SJSA1 (cell line): ENCODE results near the gene ZNF362. TPM values are rescaled to one million over a fixed set of nuclear protein-coding genes. Genes with fewer than 3 reads are reported as not detected.

Experiments used
- DNase-seq, 2 experiments: peaks; one replicate each; pipeline ENCODE4 v3.0.0-alpha.2; 2015 to 2020; ENCODE audit warnings: low spot score in 2 of 2, low read depth in 1 of 2
- H3K27ac ChIP-seq: fragments of 250-450 bp; sonication (Bioruptor Pico); 2 replicates; pipeline ENCODE4 v1.5.1; 2020; ENCODE audit warnings: mild to moderate bottlenecking, moderate library complexity
- H3K27me3 ChIP-seq: fragments of 250-450 bp; sonication (Bioruptor Pico); replicated peaks from 2 replicates; pipeline ENCODE4 v1.5.1; 2020; ENCODE audit warnings: mild to moderate bottlenecking, moderate library complexity
- H3K36me3 ChIP-seq: fragments of 250-450 bp; sonication (Bioruptor Pico); 2 replicates; pipeline ENCODE4 v1.5.1; 2020; ENCODE audit warnings: mild to moderate bottlenecking
- H3K4me1 ChIP-seq: fragments of 250-450 bp; sonication (Bioruptor Pico); replicated peaks from 2 replicates; pipeline ENCODE4 v1.6.1; 2021; ENCODE audit warnings: mild to moderate bottlenecking
- H3K4me3 ChIP-seq: fragments of 250-450 bp; sonication (Bioruptor Pico); 2 replicates; pipeline ENCODE4 v1.5.1; 2020; ENCODE audit warnings: mild to moderate bottlenecking
- H3K9me3 ChIP-seq: fragments of 250-450 bp; sonication (Bioruptor Pico); replicated peaks from 2 replicates; pipeline ENCODE4 v1.5.1; 2020; ENCODE audit warnings: mild to moderate bottlenecking
- total RNA-seq: library from RNA; depleted of rRNA; stranded (reverse); fragments of >200 nt; shearing (Covaris generic); gene quantifications from 2 replicates; pipeline ENCODE4 v1.2.3, GENCODE V29; 2014

ZNF362 gene
- total RNA-seq, 1 experiment from 2014 or later = 21.4 TPM

- peaks cover 17% of the 10 kb centered on the region for H3K36me3 ChIP-seq
- no peak overlapping the region for H3K27ac ChIP-seq
- no peaks in the 10 kb centered on the region; the same call in 1 of the 2 replicates for H3K9me3 ChIP-seq
- H3K4me1 ChIP-seq = peaks cover 32% of the 10 kb centered on the region
- no peak overlapping the region for H3K4me3 ChIP-seq
- no peak for DNase-seq
- no peaks in the 10 kb centered on the region for H3K27me3 ChIP-seq
These were observed 1.8 kb upstream of the ZNF362 start for GRCh38 chr1:33254491-33254890.

GRCh38 chr1:33255347-33256220 lies 708 bp upstream of the ZNF362 start:
- Histone ChIP-seq H3K36me3 (peaks cover 28% of the 10 kb centered on the region), H3K27me3 (no peaks in the 10 kb centered on the region), H3K4me1 (peaks cover 36% of the 10 kb centered on the region), H3K9me3 (no peaks in the 10 kb centered on the region), H3K4me3 (peak overlapping the region; percentile 74), H3K27ac (peak overlapping the region; percentile 91)
- DNase-seq = peak; percentile 71 to 83

- no peaks in the 10 kb centered on the region for H3K27me3 ChIP-seq
- H3K4me1 ChIP-seq = peaks cover 38% of the 10 kb centered on the region
- H3K27ac ChIP-seq = no peak overlapping the region
- DNase-seq = no peak
- H3K9me3 ChIP-seq = no peaks in the 10 kb centered on the region
- peak overlapping the region; percentile 74 for H3K4me3 ChIP-seq
- peaks cover 28% of the 10 kb centered on the region for H3K36me3 ChIP-seq
These were observed 146 bp upstream of the ZNF362 start for GRCh38 chr1:33256221-33256470.

GRCh38 chr1:33257207-33257771 lies 997 bp downstream of the ZNF362 start:
- Histone ChIP-seq H3K9me3 (no peaks in the 10 kb centered on the region), H3K27ac (peak overlapping the region; percentile 95), H3K27me3 (no peaks in the 10 kb centered on the region), H3K4me3 (peak overlapping the region; percentile 74), H3K4me1 (peaks cover 38% of the 10 kb centered on the region), H3K36me3 (peaks cover 28% of the 10 kb centered on the region)
- peak in 1 of 2 experiments; percentile 69 for DNase-seq

GRCh38 chr1:33257772-33258712 lies 1.8 kb downstream of the ZNF362 start:
- Histone ChIP-seq H3K4me3 (peak overlapping the region; percentile 74), H3K4me1 (peaks cover 41% of the 10 kb centered on the region), H3K27me3 (no peaks in the 10 kb centered on the region), H3K9me3 (no peaks in the 10 kb centered on the region), H3K27ac (peak overlapping the region; percentile 95), H3K36me3 (peaks cover 34% of the 10 kb centered on the region)
- DNase-seq = peak; percentile 76 to 77

GRCh38 chr1:33258788-33259274 lies 2.5 kb downstream of the ZNF362 start:
- no peak for DNase-seq
- Histone ChIP-seq H3K36me3 (peaks cover 35% of the 10 kb centered on the region), H3K4me1 (peaks cover 49% of the 10 kb centered on the region), H3K27ac (peak overlapping the region; percentile 95), H3K4me3 (no peak overlapping the region), H3K27me3 (no peaks in the 10 kb centered on the region), H3K9me3 (no peaks in the 10 kb centered on the region)

- Histone ChIP-seq H3K4me1 (peaks cover 57% of the 10 kb centered on the region), H3K4me3 (no peak overlapping the region), H3K36me3 (peaks cover 39% of the 10 kb centered on the region), H3K9me3 (no peaks in the 10 kb centered on the region), H3K27me3 (no peaks in the 10 kb centered on the region), H3K27ac (no peak overlapping the region)
- no peak for DNase-seq
These were observed 3.6 kb downstream of the ZNF362 start for GRCh38 chr1:33259879-33260278.

- no peaks in the 10 kb centered on the region for H3K9me3 ChIP-seq
- H3K4me3 ChIP-seq = no peak overlapping the region
- H3K27me3 ChIP-seq = no peaks in the 10 kb centered on the region
- no peak overlapping the region for H3K27ac ChIP-seq
- DNase-seq = no peak
- peaks cover 39% of the 10 kb centered on the region for H3K36me3 ChIP-seq
- H3K4me1 ChIP-seq = peaks cover 52% of the 10 kb centered on the region
These were observed 4.1 kb downstream of the ZNF362 start for GRCh38 chr1:33260439-33260838.

GRCh38 chr1:33261344-33261743 lies 5.1 kb downstream of the ZNF362 start:
- no peak for DNase-seq
- Histone ChIP-seq H3K9me3 (no peaks in the 10 kb centered on the region), H3K27me3 (no peaks in the 10 kb centered on the region), H3K4me1 (peaks cover 47% of the 10 kb centered on the region), H3K36me3 (peaks cover 39% of the 10 kb centered on the region), H3K4me3 (no peak overlapping the region), H3K27ac (no peak overlapping the region)

- no peak overlapping the region for H3K4me3 ChIP-seq
- DNase-seq = peak in 1 of 2 experiments; percentile 47
- peak overlapping the region; percentile 1; the same call in 1 of the 2 replicates for H3K27ac ChIP-seq
- H3K4me1 ChIP-seq = peaks cover 31% of the 10 kb centered on the region
- H3K9me3 ChIP-seq = no peaks in the 10 kb centered on the region
- peaks cover 31% of the 10 kb centered on the region for H3K36me3 ChIP-seq
- no peaks in the 10 kb centered on the region for H3K27me3 ChIP-seq
These were observed 7.7 kb downstream of the ZNF362 start for GRCh38 chr1:33263890-33264504.

GRCh38 chr1:33265780-33266605 lies 9.7 kb downstream of the ZNF362 start:
- H3K9me3 ChIP-seq = no peaks in the 10 kb centered on the region
- H3K4me3 ChIP-seq = no peak overlapping the region
- no peaks in the 10 kb centered on the region for H3K27me3 ChIP-seq

GRCh38 chr1:33266766-33267165 lies 10.5 kb downstream of the ZNF362 start:
- Histone ChIP-seq H3K4me1 (peaks cover 21% of the 10 kb centered on the region), H3K4me3 (no peak overlapping the region), H3K9me3 (no peaks in the 10 kb centered on the region), H3K27me3 (no peaks in the 10 kb centered on the region), H3K36me3 (peaks cover 36% of the 10 kb centered on the region), H3K27ac (no peak overlapping the region)
- DNase-seq = no peak

More at GRCh38 chr1:33265780-33266605, 9.7 kb downstream of the ZNF362 start:
- H3K27ac ChIP-seq = no peak overlapping the region
- H3K4me1 ChIP-seq = peaks cover 21% of the 10 kb centered on the region
- DNase-seq = no peak
- peaks cover 31% of the 10 kb centered on the region for H3K36me3 ChIP-seq
